Common myeloid progenitor, CD34-positive (primary cell): Measurements from ENCODE around the gene ZBTB46.

Experiments used
- CTCF ChIA-PET: fragments of 350-600 bp; sonication (Branson Sonifier 250); formaldehyde crosslinking; loops from one replicate; lab custom pipeline; 2021; ENCODE audit warnings: antibody characterized with exemption; lab: Charles Lee
- POLR2A ChIA-PET: fragments of 350-600 bp; sonication (Branson Sonifier 250); formaldehyde crosslinking; loops from one replicate; lab custom pipeline; 2021; ENCODE audit warnings: antibody characterized with exemption; lab: Charles Lee
- DNase-seq, 3 donors: peaks; one replicate each; pipeline versions ENCODE4 v3.0.0 to v3.0.0-alpha.2; 2013
- H3K27ac ChIP-seq, 2 experiments: 1 replicate in 1 of 2; 2 replicates in 1 of 2; pipeline ENCODE4 v1.7.0; 2013; ENCODE audit warnings: inconsistent platforms in 2 of 2, low read length in 2 of 2, mild to moderate bottlenecking in 2 of 2, low read depth in 1 of 2, moderate library complexity in 1 of 2; ENCODE audit not compliant: severe bottlenecking in 2 of 2, insufficient read depth in 1 of 2, poor library complexity in 1 of 2
- H3K27me3 ChIP-seq, 5 experiments: replicated peaks in 2 of 5; 1 replicate in 3 of 5; 2 replicates in 2 of 5; pipeline versions ENCODE4 v1.6.1 to v1.7.0; 2013; ENCODE audit warnings: low read length in 4 of 5, mild to moderate bottlenecking in 2 of 5, moderate library complexity in 2 of 5, inconsistent platforms in 1 of 5; ENCODE audit not compliant: insufficient read depth in 5 of 5, control insufficient read depth in 4 of 5
- H3K36me3 ChIP-seq, 4 experiments: 1 replicate in 2 of 4; 2 replicates in 2 of 4; pipeline versions ENCODE4 v1.6.1 to v1.7.0; 2013; ENCODE audit warnings: low read length in 3 of 4, control low read depth in 1 of 4, mild to moderate bottlenecking in 1 of 4; ENCODE audit not compliant: control insufficient read depth in 4 of 4, insufficient read depth in 4 of 4
- H3K4me1 ChIP-seq, 4 experiments: 1 replicate in 3 of 4; 2 replicates in 1 of 4; pipeline versions ENCODE4 v1.6.1 to v1.7.1; 2013; ENCODE audit warnings: low read length in 3 of 4, mild to moderate bottlenecking in 3 of 4, control low read depth in 1 of 4, inconsistent platforms in 1 of 4, moderate library complexity in 1 of 4; ENCODE audit not compliant: control insufficient read depth in 4 of 4, insufficient read depth in 4 of 4; ENCODE audit errors: control extremely low read depth in 1 of 4
- H3K4me3 ChIP-seq, 7 experiments: 1 replicate in 4 of 7; 2 replicates in 3 of 7; pipeline versions ENCODE4 v1.5.1 to v1.7.0; 2013; ENCODE audit warnings: mild to moderate bottlenecking in 7 of 7, low read length in 6 of 7, moderate library complexity in 6 of 7, inconsistent platforms in 2 of 7, low read depth in 2 of 7, control low read depth in 1 of 7; ENCODE audit not compliant: insufficient read depth in 4 of 7, control insufficient read depth in 1 of 7; ENCODE audit errors: extremely low read depth in 1 of 7
- H3K9me3 ChIP-seq, 5 experiments: 1 replicate in 4 of 5; 2 replicates in 1 of 5; pipeline versions ENCODE4 v1.6.1 to v1.7.1; 2013; ENCODE audit warnings: low read length in 4 of 5, mild to moderate bottlenecking in 2 of 5, inconsistent platforms in 1 of 5, low read depth in 1 of 5, moderate library complexity in 1 of 5; ENCODE audit not compliant: control insufficient read depth in 4 of 5, insufficient read depth in 2 of 5; ENCODE audit errors: control extremely low read depth in 1 of 5
- WGBS: methylation state at CpG from one replicate; pipeline ENCODE4 v1.1.5; 2013; ENCODE audit not compliant: insufficient coverage; 5-methylcytosine and 5-hydroxymethylcytosine counted together

The ZBTB46 gene

DNA sequence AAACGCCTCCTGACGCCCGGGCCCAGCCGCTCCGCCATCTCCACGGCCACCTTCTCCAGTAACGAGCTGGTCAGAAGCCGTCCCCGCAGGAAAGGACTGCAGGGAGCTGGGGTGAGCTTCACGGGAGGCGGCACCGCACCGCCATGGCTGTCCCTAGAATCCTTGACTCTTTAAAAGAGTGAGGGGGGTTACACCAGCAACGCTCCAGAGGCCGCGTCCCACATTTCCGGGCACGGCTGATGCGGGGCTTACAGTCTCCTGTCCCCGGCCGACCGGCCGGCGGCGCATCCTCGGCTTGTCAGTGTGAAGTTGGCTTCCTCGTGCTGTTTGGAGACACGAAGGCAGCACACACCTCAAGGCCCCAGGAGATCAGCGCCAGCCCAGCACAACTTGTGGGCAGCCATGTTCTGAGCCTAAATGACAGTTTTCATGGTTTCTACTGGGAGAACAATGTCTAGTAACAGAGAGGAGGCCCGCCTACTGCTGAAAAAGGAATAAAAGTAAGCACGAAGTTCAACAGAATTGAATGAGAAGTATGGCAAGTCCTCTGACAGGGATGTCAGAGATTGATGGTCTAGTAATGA, 61.1 kb downstream of the ZBTB46 start:
- 97% methylated on average over 30 of the region's 31 CpGs for WGBS
- Histone ChIP-seq H3K36me3 (peaks cover 2 to 23% (median 6%) of the 10 kb centered on the region in 4 experiments), H3K9me3 (no peaks in the 10 kb centered on the region), H3K27me3 (no peaks in the 10 kb centered on the region), H3K4me1 (peaks cover 0 to 4% (median 0%) of the 10 kb centered on the region in 4 experiments), H3K4me3 (no peak overlapping the region), H3K27ac (no peak overlapping the region)
- POLR2A ChIA-PET, result no interaction called here
- DNase-seq, result no peak
- CTCF ChIA-PET, result interaction anchor here (1.3 kb wide), 1 partner anchor 16 kb away, joined by 3 read pairs; no protein-coding TSS in a partner anchor

DNA sequence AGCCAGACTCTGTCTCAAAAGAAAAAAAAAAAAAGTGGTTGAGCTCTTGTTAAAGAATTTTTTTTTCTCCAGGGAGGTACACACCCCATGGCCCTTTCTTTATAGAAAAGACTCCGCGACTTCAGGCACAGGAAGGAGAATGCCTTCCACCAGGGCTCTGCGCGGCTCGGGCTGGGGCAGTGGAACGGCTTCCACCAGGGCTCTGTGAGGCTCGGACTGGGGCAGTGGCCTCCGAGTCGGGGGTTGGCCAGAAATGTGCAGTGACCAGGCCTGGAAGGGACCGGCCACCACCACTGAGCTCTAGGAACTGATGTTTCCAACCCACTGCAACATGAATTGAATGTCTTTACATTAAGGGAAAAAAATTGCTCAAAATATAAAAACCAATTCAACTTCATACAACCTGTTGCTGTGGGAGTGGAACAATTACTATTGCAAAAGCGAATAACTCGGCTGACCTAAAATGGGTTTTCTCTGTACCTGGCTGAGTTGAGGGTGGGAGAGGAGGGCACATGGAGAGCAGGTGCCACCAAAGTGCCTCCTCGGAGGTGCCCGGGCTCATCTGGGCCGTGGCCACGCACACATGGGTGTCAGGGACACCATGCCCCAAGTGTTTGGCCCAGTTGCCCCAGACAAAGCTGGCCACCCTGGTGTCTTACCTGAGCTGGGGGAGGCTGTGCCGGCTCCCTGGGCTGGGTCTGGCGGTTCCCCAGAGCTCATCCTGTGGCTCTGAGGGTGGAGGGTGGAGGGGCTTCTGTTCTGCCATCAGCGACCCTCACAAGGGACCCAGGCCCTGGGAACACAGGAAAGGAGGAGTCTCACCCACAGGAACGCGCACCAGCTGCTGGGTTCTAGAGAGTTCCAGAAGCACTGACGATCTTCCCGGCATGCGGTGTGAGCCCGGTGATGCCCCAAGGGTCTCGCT, 62.2 kb downstream of the ZBTB46 start:
- CTCF ChIA-PET, result interaction anchor here (1.2 to 1.7 kb wide), 3 partner anchors 11 to 53 kb away, joined by 3 to 4 read pairs (median 3); no protein-coding TSS in a partner anchor
- Histone ChIP-seq H3K4me1 (no peaks in the 10 kb centered on the region), H3K36me3 (peaks cover 2 to 23% (median 7%) of the 10 kb centered on the region in 4 experiments), H3K9me3 (no peaks in the 10 kb centered on the region), H3K27ac (no peak overlapping the region), H3K4me3 (no peak overlapping the region), H3K27me3 (no peaks in the 10 kb centered on the region)
- DNase-seq, result no peak
- WGBS, result 95% methylated on average over 19 of the region's 26 CpGs
- POLR2A ChIA-PET, result no interaction called here

- H3K27ac ChIP-seq, result no peak overlapping the region
- WGBS, result 97% methylated on average over 5 of the region's 7 CpGs
- POLR2A ChIA-PET, result no interaction called here
- no peaks in the 10 kb centered on the region for H3K27me3 ChIP-seq
- H3K4me3 ChIP-seq, result no peak overlapping the region
- peaks cover 2 to 27% (median 7%) of the 10 kb centered on the region in 4 experiments for H3K36me3 ChIP-seq
- H3K4me1 ChIP-seq, result no peaks in the 10 kb centered on the region
- CTCF ChIA-PET, result interaction anchor here (0.8 to 1.7 kb wide), 4 partner anchors 11 to 60 kb away, joined by 3 to 5 read pairs (median 4); partner anchors contain the start of genes ARFRP1 and ZGPAT
- H3K9me3 ChIP-seq, result no peaks in the 10 kb centered on the region
- DNase-seq, result no peak
Measured at GRCh38 chr20:63767886-63768285, 63.2 kb downstream of the ZBTB46 start.

DNA sequence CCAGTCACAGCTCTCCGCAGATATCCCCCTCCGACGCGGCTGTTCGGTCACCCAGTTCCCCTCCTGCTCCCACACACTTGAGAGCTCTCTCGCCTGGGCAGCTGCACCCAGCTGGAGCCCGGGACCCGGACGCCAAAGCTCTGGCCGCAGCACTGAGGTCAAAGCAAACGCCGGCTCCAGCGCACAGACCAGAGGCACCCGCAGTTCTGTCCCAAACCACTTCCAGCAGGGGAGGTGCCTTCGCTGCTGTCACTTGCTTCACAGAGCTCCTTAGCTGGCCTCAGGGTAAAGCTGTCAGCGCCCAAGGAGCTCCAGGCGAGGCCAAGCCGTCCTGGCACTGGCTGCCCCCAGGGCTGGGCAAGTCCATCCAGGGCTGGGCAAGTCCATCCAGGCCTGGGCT, 63.6 kb downstream of the ZBTB46 start:
- DNase-seq, result no peak
- Histone ChIP-seq H3K27ac (no peak overlapping the region), H3K9me3 (no peaks in the 10 kb centered on the region), H3K4me1 (no peaks in the 10 kb centered on the region), H3K36me3 (peaks cover 2 to 27% (median 7%) of the 10 kb centered on the region in 4 experiments), H3K4me3 (no peak overlapping the region), H3K27me3 (no peaks in the 10 kb centered on the region)
- POLR2A ChIA-PET, result no interaction called here
- CTCF ChIA-PET, result interaction anchor here (0.8 to 1.7 kb wide), 3 partner anchors 11 to 60 kb away, joined by 3 to 5 read pairs (median 4); partner anchors contain the start of genes ARFRP1 and ZGPAT
- WGBS, result 89% methylated on average over 16 of the region's 18 CpGs

DNA sequence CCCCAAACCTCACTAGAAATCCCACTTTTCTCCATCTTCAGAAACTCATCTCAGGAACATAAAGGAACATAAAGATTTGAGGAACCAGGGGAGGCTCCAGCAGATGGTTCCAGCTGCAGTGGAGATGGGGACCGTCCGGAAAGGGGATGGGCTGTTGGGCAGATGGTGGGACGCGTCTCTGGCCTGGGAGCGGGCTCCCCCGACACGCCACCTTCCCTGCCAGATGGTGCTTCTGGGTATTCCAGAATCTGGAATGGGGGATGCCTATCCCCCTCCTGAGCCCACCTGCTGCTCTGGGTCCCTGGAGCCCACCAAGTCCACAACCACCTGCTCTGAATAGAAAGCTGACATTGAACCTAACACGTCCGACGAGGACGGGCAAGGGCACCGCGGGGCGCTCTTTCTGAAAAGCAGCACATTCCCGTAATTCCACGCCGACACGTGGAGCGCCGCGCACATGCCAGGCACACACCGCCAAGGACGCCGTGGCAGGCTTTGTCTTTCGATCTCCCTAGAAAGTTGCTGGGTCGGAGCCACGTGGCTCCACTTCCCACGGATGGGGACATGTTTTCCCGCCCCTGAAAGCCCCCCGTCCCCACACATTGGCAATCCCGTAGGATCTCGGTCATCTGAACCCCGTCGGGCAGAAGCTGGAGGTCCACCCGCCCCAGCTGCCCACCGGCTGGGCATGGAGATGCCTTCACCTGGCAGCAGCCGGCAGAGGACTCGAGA, 64.2 kb downstream of the ZBTB46 start:
- H3K9me3 ChIP-seq, result no peaks in the 10 kb centered on the region
- peaks cover 2 to 27% (median 7%) of the 10 kb centered on the region in 4 experiments for H3K36me3 ChIP-seq
- 98% methylated on average over 36 of the region's 38 CpGs for WGBS
- no peaks in the 10 kb centered on the region for H3K27me3 ChIP-seq
- ChIA-PET POLR2A (no interaction called here), CTCF (interaction anchor here (1.0 to 1.7 kb wide), 2 partner anchors 55 to 59 kb away, joined by 4 to 5 read pairs; partner anchors contain the start of genes ARFRP1 and ZGPAT)
- DNase-seq, result no peak
- H3K4me3 ChIP-seq, result no peak overlapping the region
- no peaks in the 10 kb centered on the region for H3K4me1 ChIP-seq
- H3K27ac ChIP-seq, result no peak overlapping the region

DNA sequence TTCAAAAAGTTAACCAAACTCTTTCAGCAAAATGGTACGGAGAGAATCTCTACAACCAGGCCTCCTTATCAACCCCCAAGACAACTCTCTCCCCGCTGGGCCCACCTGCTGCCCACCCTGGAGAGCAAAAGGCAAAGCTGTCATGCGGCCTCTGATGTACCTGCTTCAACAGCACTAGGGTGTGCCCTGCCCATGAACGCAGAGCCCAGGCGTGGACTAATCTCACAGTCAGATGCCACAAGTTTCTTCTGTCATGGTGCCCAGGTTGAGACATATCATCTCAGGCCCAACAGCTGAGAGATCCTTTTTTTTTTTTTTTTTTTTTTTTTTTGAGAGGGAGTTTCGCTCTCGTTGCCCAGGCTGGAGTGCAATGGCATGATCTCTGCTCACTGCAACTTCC, 65.2 kb downstream of the ZBTB46 start:
- H3K4me3 ChIP-seq, result no peak overlapping the region
- peaks cover 2 to 27% (median 7%) of the 10 kb centered on the region in 4 experiments for H3K36me3 ChIP-seq
- POLR2A ChIA-PET, result interaction anchor here (0.6 kb wide), 1 partner anchor 18 kb away, joined by 3 read pairs; no protein-coding TSS in a partner anchor
- H3K4me1 ChIP-seq, result no peaks in the 10 kb centered on the region
- WGBS, result 96% methylated on average over 5 of the region's 7 CpGs
- H3K9me3 ChIP-seq, result no peaks in the 10 kb centered on the region
- CTCF ChIA-PET, result no interaction called here
- no peaks in the 10 kb centered on the region for H3K27me3 ChIP-seq
- no peak overlapping the region for H3K27ac ChIP-seq
- DNase-seq, result peak in 1 of 3 donors; percentile 10
